ENCODE results near the gene SNX24. TPM values are rescaled to one million over a fixed set of nuclear protein-coding genes. Genes with fewer than 3 reads are reported as not detected.
A peak's percentile ranks its signal among the peaks of the same experiment; 100 is the strongest.
"Not testable (repeated sequence)": the region's sequence is repeated elsewhere in the genome, so short reads cannot be mapped to it uniquely, and the experiment has no call there.

SNX24 gene
- total RNA-seq, 4 donors from 2014 or later = 10.7 to 29.9 (median 16.1) TPM

DNA sequence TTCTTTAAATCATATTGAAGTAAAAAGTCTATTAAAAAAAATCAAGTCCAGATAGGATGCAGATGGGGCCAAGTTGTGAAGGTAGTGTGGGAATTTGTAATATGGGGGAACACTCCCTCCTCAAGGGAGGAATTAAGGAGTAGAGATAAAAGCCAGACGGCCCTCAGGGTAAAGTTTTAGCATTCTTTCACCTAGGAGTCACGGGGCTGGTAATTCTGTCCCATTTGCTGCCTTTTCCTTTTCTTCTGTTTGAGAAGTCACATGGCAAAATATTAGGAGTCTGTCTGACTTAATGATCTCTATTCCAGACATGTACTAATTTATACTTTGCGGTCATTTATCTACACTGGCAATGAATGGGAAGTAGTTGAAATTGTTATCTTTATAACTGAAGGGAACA, 61.9 kb downstream of the SNX24 start:
- no peak overlapping the region for H3K27ac ChIP-seq
- no peak overlapping the region for H3K4me3 ChIP-seq
- intact Hi-C loops (cut with DNase I; ENCODE audit: low total_unique reads) = no loop called here
- H3K4me1 ChIP-seq = no peaks in the 10 kb centered on the region
- TF ChIP-seq POLR2A (IDR thresholded peaks at IDR 0.05) (no peak), EP300 (IDR thresholded peaks at IDR 0.05; ENCODE audit: low read depth) (no peak), POLR2AphosphoS5 (IDR thresholded peaks at IDR 0.05) (no peak)
- TF ChIP-seq, protein P1, sequence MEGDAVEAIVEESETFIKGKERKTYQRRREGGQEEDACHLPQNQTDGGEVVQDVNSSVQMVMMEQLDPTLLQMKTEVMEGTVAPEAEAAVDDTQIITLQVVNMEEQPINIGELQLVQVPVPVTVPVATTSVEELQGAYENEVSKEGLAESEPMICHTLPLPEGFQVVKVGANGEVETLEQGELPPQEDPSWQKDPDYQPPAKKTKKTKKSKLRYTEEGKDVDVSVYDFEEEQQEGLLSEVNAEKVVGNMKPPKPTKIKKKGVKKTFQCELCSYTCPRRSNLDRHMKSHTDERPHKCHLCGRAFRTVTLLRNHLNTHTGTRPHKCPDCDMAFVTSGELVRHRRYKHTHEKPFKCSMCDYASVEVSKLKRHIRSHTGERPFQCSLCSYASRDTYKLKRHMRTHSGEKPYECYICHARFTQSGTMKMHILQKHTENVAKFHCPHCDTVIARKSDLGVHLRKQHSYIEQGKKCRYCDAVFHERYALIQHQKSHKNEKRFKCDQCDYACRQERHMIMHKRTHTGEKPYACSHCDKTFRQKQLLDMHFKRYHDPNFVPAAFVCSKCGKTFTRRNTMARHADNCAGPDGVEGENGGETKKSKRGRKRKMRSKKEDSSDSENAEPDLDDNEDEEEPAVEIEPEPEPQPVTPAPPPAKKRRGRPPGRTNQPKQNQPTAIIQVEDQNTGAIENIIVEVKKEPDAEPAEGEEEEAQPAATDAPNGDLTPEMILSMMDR (IDR thresholded peaks at IDR 0.05) = no peak
- DNase-seq = no peak
- WGBS, 2 donors (ENCODE audit: low coverage in 1 of 2) = 78 to 86% methylated on average over 3 of the region's 3 CpGs
- in situ Hi-C loops (cut with MboI; ENCODE audit: low pct_ligation_motif_present in 1 of 4, low pct_unique_long_range_greater_than_20kb in 1 of 4, low sequenced_read_pairs in 3 of 4) = no loop called here
- H3K27me3 ChIP-seq = no peaks in the 10 kb centered on the region
- no peaks in the 10 kb centered on the region for H3K9me3 ChIP-seq
- H3K36me3 ChIP-seq = no peaks in the 10 kb centered on the region

DNA sequence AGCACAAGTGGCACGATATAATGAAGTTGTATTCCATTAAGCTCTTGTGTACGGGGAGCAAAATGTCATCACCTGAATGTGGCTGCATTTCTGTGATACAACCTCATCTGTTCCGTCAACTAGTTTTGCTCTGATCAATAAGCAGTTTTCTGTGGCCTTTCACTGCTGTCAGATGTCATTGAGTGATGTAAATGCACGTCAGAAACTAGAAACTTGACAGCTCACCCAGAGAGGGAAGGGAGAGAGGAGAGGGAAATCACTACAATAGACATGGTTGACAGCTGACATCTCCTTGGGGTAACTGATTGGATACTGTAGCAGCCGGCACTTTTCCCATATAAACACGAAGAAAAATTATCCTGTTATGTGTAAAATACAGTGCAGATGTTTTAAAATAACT, 62.7 kb downstream of the SNX24 start:
- Histone ChIP-seq H3K27ac (no peak overlapping the region), H3K36me3 (no peaks in the 10 kb centered on the region), H3K4me3 (no peak overlapping the region), H3K9me3 (no peaks in the 10 kb centered on the region), H3K27me3 (no peaks in the 10 kb centered on the region), H3K4me1 (no peaks in the 10 kb centered on the region)
- TF ChIP-seq, protein P1 (IDR thresholded peaks at IDR 0.05) = no peak
- no peak for TF ChIP-seq POLR2A (IDR thresholded peaks at IDR 0.05)
- TF ChIP-seq EP300 (IDR thresholded peaks at IDR 0.05; ENCODE audit: low read depth) = no peak
- no peak for TF ChIP-seq POLR2AphosphoS5 (IDR thresholded peaks at IDR 0.05)
- in situ Hi-C loops (cut with MboI; ENCODE audit: low pct_ligation_motif_present in 1 of 4, low pct_unique_long_range_greater_than_20kb in 1 of 4, low sequenced_read_pairs in 3 of 4) = no loop called here
- WGBS, 2 donors (ENCODE audit: low coverage in 1 of 2) = 80 to 89% methylated on average over 4 to 6 of the region's 6 CpGs
- intact Hi-C loops (cut with DNase I; ENCODE audit: low total_unique reads) = no loop called here
- DNase-seq = no peak

DNA sequence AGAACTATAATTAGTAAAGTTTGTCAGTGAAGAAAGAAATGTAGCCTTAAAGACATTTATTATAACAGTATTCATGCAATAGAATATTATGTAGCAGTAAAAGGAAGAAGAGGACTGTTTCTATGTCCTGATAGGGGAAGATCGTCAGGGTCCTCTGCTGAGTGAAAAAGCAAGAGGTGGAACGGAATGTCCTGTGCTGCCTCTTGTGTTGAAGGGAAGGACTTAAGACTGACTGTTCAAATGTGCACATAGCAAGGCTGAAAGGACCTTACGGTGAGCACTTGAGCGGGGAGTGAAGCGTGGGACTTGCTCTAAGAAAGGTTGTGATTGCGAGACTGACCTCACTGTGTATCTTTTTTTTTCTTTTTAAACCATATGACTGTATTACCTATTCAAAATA, 63.2 kb downstream of the SNX24 start:
- no peak overlapping the region for H3K27ac ChIP-seq
- WGBS, 2 donors (ENCODE audit: low coverage in 1 of 2) = 92 to 93% methylated on average over 4 to 6 of the region's 6 CpGs
- intact Hi-C loops (cut with DNase I; ENCODE audit: low total_unique reads) = no loop called here

DNA sequence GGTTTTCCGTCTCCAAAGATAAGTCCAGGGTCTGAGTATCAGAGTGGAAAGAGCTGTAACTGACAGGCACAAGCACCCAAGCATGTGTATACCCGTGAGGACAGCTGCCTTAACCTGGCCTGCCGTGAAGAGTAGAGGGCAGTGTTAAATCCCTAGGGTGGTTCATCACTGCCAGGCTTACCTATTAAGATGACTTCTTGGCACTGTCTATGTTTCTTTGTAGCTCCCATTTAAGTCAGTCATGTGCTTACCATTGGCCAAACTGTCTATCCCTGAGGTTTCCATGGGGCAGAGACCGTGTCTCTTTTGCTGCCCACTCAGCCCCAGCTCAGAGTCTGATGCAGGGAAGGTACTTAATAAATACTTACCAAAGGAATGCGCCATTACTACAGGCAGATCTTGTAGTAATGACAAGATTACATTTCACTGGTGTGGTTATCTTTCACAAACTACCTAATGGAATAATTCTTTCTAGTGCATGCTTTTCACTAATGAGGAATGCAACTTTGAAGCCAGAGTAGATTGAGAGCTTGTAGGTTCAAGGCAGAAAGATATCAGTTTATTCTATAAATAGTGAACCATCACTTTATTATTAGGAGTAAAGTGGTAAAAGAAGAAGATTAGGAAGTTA, 64.2 kb downstream of the SNX24 start:
- WGBS, 2 donors (ENCODE audit: low coverage in 1 of 2) = 86 to 100% methylated on average over 3 to 5 of the region's 5 CpGs
- intact Hi-C loops (cut with DNase I; ENCODE audit: low total_unique reads) (no loop called here), in situ Hi-C loops (cut with MboI; ENCODE audit: low pct_ligation_motif_present in 1 of 4, low pct_unique_long_range_greater_than_20kb in 1 of 4, low sequenced_read_pairs in 3 of 4) (no loop called here)
- no peak overlapping the region for H3K4me3 ChIP-seq
- no peaks in the 10 kb centered on the region for H3K4me1 ChIP-seq
- no peaks in the 10 kb centered on the region for H3K27me3 ChIP-seq
- H3K9me3 ChIP-seq = no peaks in the 10 kb centered on the region
- no peaks in the 10 kb centered on the region for H3K36me3 ChIP-seq
- H3K27ac ChIP-seq = no peak overlapping the region
- no peak for DNase-seq
- TF ChIP-seq POLR2AphosphoS5 (IDR thresholded peaks at IDR 0.05) = no peak
- TF ChIP-seq POLR2A (IDR thresholded peaks at IDR 0.05) = no peak
- no peak for TF ChIP-seq EP300 (IDR thresholded peaks at IDR 0.05; ENCODE audit: low read depth)
- TF ChIP-seq, protein P1 (IDR thresholded peaks at IDR 0.05) = no peak

More for the DNA sequence above, 63.2 kb downstream of the SNX24 start:
- H3K4me3 ChIP-seq = no peak overlapping the region
- H3K36me3 ChIP-seq = no peaks in the 10 kb centered on the region
- in situ Hi-C loops (cut with MboI; ENCODE audit: low pct_ligation_motif_present in 1 of 4, low pct_unique_long_range_greater_than_20kb in 1 of 4, low sequenced_read_pairs in 3 of 4) = no loop called here
- H3K9me3 ChIP-seq = no peaks in the 10 kb centered on the region
- DNase-seq = no peak
- no peaks in the 10 kb centered on the region for H3K4me1 ChIP-seq
- H3K27me3 ChIP-seq = no peaks in the 10 kb centered on the region
- peak; percentile 35 for TF ChIP-seq EP300 (IDR thresholded peaks at IDR 0.05; ENCODE audit: low read depth)
- TF ChIP-seq POLR2A (IDR thresholded peaks at IDR 0.05) = no peak
- peak in 1 of 3 donors; percentile 15 for TF ChIP-seq POLR2AphosphoS5 (IDR thresholded peaks at IDR 0.05)
- TF ChIP-seq, protein P1 (IDR thresholded peaks at IDR 0.05) = no peak

DNA sequence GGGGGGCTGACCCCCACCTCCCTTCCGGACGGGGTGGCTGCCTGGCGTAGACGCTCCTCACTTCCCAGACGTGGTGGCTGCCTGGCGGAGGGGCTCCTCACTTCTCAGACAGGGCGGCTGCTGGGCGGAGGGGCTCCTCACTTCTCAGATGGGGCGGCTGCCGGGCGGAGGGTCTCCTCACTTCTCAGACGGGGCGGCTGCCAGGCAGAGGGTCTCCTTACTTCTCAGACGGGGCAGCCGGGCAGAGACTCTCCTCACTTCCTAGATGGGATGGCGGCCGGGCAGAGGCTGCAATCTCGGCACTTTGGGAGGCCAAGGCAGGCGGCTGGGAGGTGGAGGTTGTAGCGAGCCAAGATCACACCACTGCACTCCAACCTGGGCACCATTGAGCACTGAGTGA, 68.0 kb downstream of the SNX24 start:
- H3K4me1 ChIP-seq = peaks cover 0 to 10% (median 0%) of the 10 kb centered on the region in 4 donors

More for the DNA sequence above, 68.0 kb downstream of the SNX24 start:
- H3K36me3 ChIP-seq; H3K27ac ChIP-seq; in situ Hi-C loops (cut with MboI; ENCODE audit: low pct_ligation_motif_present in 1 of 4, low pct_unique_long_range_greater_than_20kb in 1 of 4, low sequenced_read_pairs in 3 of 4); intact Hi-C loops (cut with DNase I; ENCODE audit: low total_unique reads); H3K27me3 ChIP-seq; H3K9me3 ChIP-seq; H3K4me3 ChIP-seq; DNase-seq: not testable (repeated sequence)
- WGBS, 2 donors (ENCODE audit: low coverage in 1 of 2) = 88% methylated on average over 15 of the region's 20 CpGs; no CpG with 5 or more reads in 1 of the 2 donors
